ENCODE results near the gene ZNF605.

DNA sequence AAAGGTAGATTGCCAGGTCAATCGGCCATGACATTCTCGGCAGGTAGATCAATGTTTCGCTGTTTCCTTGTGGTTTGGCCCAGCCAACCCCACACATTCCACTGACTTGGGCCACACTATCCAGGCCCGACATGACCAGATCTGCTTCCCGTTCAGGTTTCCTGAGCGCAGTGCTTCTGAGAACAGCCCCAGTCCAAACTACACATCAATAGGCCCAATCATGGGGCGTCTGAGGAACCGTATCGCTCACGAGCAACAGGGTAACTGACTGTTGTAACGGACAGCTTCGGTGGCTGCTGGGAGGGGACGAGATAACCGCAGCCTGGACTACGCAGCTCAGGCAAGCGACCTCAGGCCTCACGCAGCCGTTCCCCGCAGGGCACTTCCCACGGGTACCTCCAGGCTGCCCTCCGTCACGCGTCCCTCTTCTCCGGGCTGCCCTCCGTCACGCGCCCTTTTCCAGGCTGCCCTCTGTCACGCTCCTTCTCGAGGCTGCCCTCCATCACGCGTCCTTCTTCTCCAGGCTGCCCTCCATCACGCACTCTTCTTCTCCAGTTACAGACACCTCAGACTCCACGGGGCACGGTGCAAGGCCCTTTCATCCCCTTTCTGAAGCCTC, 14.7 kb downstream of the ZNF605 start:
- TF ChIP-seq, protein P1, sequence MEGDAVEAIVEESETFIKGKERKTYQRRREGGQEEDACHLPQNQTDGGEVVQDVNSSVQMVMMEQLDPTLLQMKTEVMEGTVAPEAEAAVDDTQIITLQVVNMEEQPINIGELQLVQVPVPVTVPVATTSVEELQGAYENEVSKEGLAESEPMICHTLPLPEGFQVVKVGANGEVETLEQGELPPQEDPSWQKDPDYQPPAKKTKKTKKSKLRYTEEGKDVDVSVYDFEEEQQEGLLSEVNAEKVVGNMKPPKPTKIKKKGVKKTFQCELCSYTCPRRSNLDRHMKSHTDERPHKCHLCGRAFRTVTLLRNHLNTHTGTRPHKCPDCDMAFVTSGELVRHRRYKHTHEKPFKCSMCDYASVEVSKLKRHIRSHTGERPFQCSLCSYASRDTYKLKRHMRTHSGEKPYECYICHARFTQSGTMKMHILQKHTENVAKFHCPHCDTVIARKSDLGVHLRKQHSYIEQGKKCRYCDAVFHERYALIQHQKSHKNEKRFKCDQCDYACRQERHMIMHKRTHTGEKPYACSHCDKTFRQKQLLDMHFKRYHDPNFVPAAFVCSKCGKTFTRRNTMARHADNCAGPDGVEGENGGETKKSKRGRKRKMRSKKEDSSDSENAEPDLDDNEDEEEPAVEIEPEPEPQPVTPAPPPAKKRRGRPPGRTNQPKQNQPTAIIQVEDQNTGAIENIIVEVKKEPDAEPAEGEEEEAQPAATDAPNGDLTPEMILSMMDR (IDR thresholded peaks at IDR 0.05): no peak
- no peak for TF ChIP-seq POLR2A (IDR thresholded peaks at IDR 0.05)
